Suppressor macrophage treated with lipopolysaccharide for 4 hours (primary cell): ENCODE data around the gene SEC24D.

Source experiments
- DNase-seq: peaks from one replicate; pipeline ENCODE4 v3.0.0-alpha.2; 2020

Gene SEC24D

DNA sequence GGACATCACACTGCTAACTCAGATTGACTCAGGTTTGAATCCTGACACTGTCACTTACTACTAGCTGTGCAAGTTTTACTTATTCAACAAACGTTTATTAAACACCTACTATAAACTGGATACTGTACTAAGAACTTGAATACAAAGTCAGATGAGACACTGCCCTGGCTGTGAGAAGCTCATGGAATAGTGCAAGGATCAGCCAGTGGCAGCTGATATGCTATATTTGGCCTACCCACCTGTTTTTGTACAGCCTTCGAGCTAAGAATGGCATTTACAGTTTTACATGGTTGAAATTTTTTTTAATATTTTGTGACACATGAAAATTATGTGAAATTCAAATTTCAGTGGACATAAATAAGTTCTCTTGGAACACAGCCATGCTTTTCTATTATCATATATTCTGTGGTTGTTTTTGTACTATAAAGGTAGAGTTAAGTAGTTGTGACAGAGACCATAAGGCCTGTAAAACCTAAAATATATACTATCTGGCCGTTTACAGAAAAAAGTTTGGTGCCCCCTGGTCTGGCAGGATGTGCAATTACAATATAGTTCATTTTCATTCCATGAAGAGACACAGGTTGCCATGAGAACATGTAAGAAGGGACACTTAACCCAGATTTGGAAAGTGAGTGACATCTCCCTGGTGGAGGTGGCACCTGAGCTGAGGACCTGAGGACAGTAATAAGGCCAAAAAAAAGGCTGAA, 3.4 kb upstream of the SEC24D start:
- DNase-seq, result no peak

DNA sequence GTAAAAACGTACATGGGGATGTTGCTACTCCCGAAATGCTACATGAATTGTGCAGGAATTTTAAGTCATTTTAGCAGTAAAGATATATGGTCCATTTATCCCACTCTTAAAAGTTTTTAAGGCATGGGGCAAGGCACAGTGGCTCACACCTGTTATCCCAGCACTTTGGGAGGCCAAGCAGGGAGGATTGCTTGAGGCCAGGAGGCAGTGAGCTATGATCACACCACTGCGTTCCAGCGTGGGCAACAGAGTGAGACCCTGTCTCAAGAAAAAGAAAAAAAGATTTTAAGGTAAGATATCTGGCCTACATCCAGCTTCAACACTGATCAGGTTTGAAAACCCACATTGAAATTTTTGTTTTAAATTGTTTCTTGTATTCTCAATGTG, 1.2 kb upstream of the SEC24D start:
- no peak for DNase-seq

DNA sequence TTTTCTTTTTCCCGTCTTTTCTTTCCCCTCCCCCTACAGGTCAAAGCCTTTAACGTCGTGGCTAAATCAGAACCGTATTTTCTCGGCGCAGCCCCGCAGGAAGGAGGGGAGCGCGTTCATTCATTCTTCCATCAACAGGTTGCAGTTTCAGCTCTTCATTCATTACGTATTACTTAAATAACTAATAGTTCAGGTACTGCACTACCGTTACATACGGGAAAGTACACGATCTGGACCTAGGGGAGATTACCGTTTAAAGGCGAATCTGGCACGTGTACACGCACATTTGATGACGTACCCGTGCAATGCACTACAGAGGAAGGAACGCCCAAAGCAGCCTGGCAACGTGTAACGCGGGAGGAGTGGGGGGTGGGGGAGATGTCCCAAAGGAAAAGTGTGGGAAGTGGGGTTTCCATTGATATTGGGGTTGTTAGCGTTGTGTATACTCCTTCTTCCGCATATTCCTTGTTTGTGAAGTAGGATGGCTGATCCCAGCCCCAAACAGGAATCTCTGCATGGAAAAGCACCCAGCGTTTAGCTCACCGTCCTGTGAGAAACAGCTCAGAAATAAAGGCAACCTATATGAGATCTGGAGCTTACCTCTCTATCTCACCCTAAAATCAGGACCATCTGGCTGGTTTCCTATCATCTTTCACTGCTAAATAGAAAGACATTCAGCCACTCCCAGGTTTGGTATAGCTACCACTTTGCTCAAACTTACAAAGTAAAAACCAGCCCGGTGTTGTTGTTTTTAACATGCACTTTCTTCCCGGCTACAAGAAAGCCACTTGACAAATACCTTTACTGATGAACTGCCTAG, 585 bp upstream of the SEC24D start:
- DNase-seq, result peak; percentile 66

- DNase-seq, result peak; percentile 92
Observed at GRCh38 chr4:118834960-118835569, 861 bp downstream of the SEC24D start.

GRCh38 chr4:118834070-118834469, 1.9 kb downstream of the SEC24D start:
- no peak for DNase-seq

GRCh38 chr4:118833192-118833820, 2.6 kb downstream of the SEC24D start:
- no peak for DNase-seq

DNA sequence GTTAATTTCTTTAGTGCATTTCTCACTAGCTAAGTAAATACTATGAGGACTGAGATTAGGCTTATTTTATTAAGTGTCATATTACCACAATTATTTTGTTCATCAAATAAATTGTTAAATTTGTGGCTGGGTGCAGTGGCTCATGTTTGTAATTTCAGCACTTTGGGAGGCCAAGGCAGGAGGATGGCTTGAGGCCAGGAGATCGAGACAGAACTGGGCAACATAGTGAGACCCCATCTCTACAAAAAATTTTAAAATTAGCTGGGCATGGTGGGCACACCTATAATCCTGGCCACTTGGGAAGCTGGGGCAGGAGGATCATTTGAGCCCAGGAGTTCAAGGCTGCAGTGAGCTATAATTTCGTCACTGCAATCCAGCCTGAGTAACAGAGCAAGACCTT, 6.8 kb downstream of the SEC24D start:
- no peak for DNase-seq

GRCh38 chr4:118826723-118827444, 9.0 kb downstream of the SEC24D start:
- no peak for DNase-seq

DNA sequence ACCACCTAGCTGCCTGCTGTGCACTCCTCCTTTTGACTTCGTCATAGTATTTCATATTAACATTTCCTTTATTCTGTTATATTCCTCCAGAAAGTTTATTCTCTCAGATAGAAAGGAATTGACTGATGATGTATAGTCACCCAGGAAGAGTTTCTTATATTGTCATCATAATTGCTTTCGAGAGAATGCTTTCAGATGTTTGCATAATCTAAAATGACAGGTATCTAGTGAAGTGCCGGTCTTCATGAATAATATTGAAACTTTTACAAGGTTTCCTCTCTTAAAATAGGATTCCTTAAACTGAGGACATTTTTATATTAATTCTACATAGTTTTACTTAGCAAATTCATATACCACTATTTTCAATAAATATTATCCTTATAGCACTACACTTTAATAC, 10.1 kb downstream of the SEC24D start:
- DNase-seq, result no peak

GRCh38 chr4:118824141-118824540, 11.8 kb downstream of the SEC24D start:
- no peak for DNase-seq

GRCh38 chr4:118823471-118823870, 12.5 kb downstream of the SEC24D start:
- DNase-seq, result no peak

DNA sequence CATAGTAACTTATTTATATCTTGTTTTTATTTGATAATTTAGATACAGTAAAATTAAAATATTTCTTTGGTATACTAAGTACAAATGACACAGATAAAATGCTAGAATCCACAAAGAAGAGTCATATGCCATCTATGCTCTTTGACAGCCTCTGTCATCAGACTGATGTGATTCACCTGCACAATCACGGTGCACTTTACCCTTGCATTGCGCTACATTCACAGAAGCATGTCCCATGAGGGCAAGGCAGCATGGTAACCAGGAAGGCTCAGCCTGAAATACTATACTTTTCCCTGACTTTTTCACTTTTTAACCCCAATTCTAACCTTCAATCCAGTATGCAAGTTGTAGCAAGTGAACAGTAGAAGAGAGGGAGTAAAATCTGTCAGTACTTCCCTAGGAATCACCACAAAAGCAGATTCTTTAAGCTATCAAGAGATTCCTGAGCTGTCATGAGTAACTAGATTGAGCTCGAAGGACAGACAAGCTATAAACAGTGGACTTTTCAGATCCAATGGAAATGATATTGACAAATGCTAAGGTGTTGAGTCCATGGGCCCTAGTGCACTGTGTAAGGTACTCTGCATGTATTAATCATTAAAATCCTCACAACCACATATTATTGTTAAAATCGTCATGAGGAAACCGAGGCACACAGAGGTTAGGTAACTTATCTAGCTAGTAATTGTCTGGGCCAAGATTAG, 14.2 kb downstream of the SEC24D start:
- no peak for DNase-seq

DNA sequence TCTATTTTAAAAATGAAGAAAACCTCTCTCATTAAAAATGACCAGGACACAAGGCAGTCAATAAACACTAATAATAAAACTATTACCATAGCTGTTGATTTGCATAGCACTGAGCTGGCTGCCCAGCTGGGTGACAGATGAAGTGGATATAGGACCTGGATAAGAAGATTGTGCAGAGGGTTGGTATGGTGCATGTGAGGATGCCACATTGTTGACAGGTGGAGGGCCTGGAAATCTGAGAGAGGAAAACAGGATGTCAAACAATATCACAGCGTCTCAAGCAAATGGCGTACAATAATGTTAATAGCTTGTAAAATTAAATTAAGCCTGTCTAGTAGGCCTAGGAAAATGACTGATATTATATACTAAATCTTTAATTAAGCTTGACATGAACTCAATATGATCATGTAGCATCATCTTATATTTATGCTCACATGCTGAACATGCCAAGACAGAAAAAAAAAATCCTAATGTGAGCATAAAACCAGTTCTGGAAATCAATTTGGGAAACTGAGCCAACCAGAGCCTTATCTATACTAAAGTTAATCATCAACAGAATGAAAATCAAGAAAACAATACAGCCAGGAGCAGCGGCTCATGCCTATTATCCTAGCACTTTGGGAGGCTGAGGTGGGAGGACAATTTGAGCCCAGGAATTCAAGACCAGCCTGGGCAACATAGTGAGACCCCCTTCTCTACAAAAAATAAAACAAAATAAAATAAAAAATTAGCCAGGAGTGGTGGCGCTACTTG, 18.6 kb downstream of the SEC24D start:
- no peak for DNase-seq

DNA sequence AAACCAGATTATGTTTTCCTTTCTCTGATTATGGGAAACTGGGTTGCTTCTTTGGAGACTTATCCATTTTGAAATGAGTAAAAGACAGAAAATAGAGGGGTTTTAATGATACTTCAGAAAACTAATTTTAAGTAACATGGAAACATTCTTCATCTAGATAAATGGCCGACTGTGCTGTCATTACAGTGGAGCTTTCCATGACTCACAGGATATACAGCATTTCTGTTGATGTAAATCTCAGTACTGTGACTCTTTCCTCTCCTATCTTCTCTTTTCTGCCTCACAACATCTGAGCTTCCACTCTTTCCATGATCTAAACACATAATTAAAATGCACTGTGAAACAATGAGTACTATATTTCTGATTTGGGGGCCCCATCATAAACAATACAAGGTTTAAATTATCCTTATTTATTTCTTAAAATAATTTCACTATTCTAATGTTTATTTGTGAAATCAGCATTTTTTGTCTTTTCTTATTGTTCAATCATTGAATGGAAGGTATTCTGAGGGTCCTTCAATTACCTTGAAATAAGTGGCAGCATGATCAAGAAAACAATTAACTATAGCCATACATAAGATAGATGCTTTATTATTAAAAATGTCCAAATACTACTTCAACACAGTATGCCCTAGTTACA, 19.3 kb downstream of the SEC24D start:
- no peak for DNase-seq

DNA sequence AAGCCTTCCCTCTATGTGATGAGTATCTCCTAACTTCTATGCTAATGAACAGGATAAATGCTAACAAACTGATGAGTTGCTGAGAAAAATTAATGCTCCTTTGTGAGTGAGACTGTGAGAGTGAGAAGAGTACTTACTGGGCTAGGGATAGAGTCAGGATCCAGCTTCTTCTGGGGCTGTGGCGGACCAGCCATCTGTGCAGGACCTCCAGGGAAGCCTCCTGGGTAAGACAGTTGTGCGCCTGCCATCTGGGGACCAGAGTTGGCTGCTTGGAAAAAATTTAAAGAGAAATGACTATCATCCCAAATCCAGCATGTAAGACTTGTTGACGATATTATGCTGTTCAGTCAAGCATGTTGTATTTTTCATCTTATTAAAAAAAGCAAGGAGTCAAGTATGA, 21.0 kb downstream of the SEC24D start:
- no peak for DNase-seq

- no peak for DNase-seq
Observed at GRCh38 chr4:118814058-118814457, 21.9 kb downstream of the SEC24D start.

GRCh38 chr4:118813561-118813960, 22.4 kb downstream of the SEC24D start:
- no peak for DNase-seq

GRCh38 chr4:118811832-118812231, 24.1 kb downstream of the SEC24D start:
- no peak for DNase-seq

- peak; percentile 86 for DNase-seq
Observed at GRCh38 chr4:118810991-118811764, 24.7 kb downstream of the SEC24D start.

GRCh38 chr4:118807659-118808058, 28.3 kb downstream of the SEC24D start:
- no peak for DNase-seq
